B cell (primary cell): ENCODE data around the gene SUMO3. TPM values are rescaled to one million over a fixed set of nuclear protein-coding genes. Genes with fewer than 3 reads are reported as not detected.

ENCODE experiments used
- ATAC-seq: fragments of 200-7000 bp; cut with Tn5 transposase; one replicate; pipeline ENCODE4 v1.10.0; 2021; ENCODE audit warnings: low read depth, mild to moderate bottlenecking, moderate number of reproducible peaks, moderate library complexity
- CTCF ChIA-PET: fragments of 350-600 bp; sonication (Branson Sonifier 250); formaldehyde crosslinking; loops from one replicate; lab custom pipeline; 2021; ENCODE audit warnings: antibody characterized with exemption, inconsistent platforms; lab: Charles Lee
- POLR2A ChIA-PET: fragments of 350-600 bp; sonication (Branson Sonifier 250); formaldehyde crosslinking; loops from one replicate; lab custom pipeline; 2021; ENCODE audit warnings: antibody characterized with exemption; lab: Charles Lee
- DNase-seq: peaks from one replicate; pipeline ENCODE4 v3.0.0; 2013
- H2AFZ ChIP-seq: 2 replicates; pipeline ENCODE4 v1.6.1; 2012; ENCODE audit warnings: mild to moderate bottlenecking, low read depth, low read length; ENCODE audit not compliant: insufficient read depth, poor library complexity, severe bottlenecking
- H3K27ac ChIP-seq, 2 donors: 1 replicate in 1 of 2; 2 replicates in 1 of 2; pipeline ENCODE4 v1.5.1; 2012 to 2013; ENCODE audit warnings: low read length in 2 of 2, mild to moderate bottlenecking in 2 of 2, moderate library complexity in 1 of 2
- H3K27me3 ChIP-seq, 4 experiments: fragments of 200-600 bp in 1 of 4; sonication (generic) in 1 of 4; replicated peaks in 1 of 4; 1 replicate in 2 of 4; 2 replicates in 2 of 4; pipeline versions ENCODE4 v1.6.1 to v1.7.0; 2013 to 2016; ENCODE audit warnings: low read length in 3 of 4, mild to moderate bottlenecking in 2 of 4, mixed read lengths in 1 of 4, moderate library complexity in 1 of 4; ENCODE audit not compliant: insufficient read depth in 4 of 4, control insufficient read depth in 3 of 4; ENCODE audit errors: control extremely low read depth in 1 of 4
- H3K36me3 ChIP-seq, 2 experiments: replicated peaks in 1 of 2; 1 replicate in 1 of 2; 2 replicates in 1 of 2; pipeline versions ENCODE4 v1.6.1 to v1.7.1; 2013; ENCODE audit warnings: low read length in 1 of 2; ENCODE audit not compliant: insufficient read depth in 2 of 2, control insufficient read depth in 1 of 2; ENCODE audit errors: control extremely low read depth in 1 of 2, extremely low read depth in 1 of 2
- H3K4me1 ChIP-seq, 2 donors: fragments of 200-600 bp in 1 of 2; sonication (generic) in 1 of 2; 1 replicate in 1 of 2; 2 replicates in 1 of 2; pipeline versions ENCODE4 v1.5.1 to v1.6.1; 2013 to 2017; ENCODE audit warnings: low read length in 2 of 2; ENCODE audit not compliant: control insufficient read depth in 2 of 2, insufficient read depth in 2 of 2
- H3K4me2 ChIP-seq: replicated peaks from 2 replicates; pipeline ENCODE3; 2012; ENCODE audit warnings: mild to moderate bottlenecking, low read depth, low read length; ENCODE audit not compliant: poor library complexity, severe bottlenecking
- H3K4me3 ChIP-seq, 5 experiments: fragments of 200-600 bp in 1 of 5; sonication (generic) in 1 of 5; 1 replicate in 3 of 5; 2 replicates in 2 of 5; pipeline versions ENCODE4 v1.5.1 to v1.7.0; 2011 to 2016; ENCODE audit warnings: low read length in 4 of 5, mild to moderate bottlenecking in 4 of 5, low read depth in 2 of 5, control low read depth in 1 of 5, moderate library complexity in 1 of 5; ENCODE audit not compliant: insufficient read depth in 1 of 5; ENCODE audit errors: control extremely low read depth in 1 of 5, extremely low read depth in 1 of 5
- H3K79me2 ChIP-seq: fragments of 200-600 bp; sonication (generic); one replicate; pipeline ENCODE4 v1.6.0; 2016; ENCODE audit warnings: low read length; ENCODE audit not compliant: control insufficient read depth, insufficient read depth
- H3K9ac ChIP-seq: fragments of 200-600 bp; sonication (generic); 2 replicates; pipeline ENCODE4 v1.6.1; 2017; ENCODE audit warnings: mild to moderate bottlenecking, low read length, moderate library complexity
- H3K9me3 ChIP-seq, 3 donors: one replicate each; pipeline versions ENCODE4 v1.6.1 to v1.7.1; 2013; ENCODE audit warnings: low read length in 2 of 3; ENCODE audit not compliant: control insufficient read depth in 2 of 3, insufficient read depth in 1 of 3; ENCODE audit errors: control extremely low read depth in 1 of 3
- H4K20me1 ChIP-seq: 2 replicates; pipeline ENCODE4 v1.6.0; 2012; ENCODE audit warnings: mild to moderate bottlenecking, low read length; ENCODE audit not compliant: insufficient read depth, control insufficient read depth, poor library complexity, severe bottlenecking
- H3K27ac Mint-ChIP-seq: one replicate; pipeline ENCODE4 v1.8.0; 2021; ENCODE audit warnings: mixed read lengths
- H3K27me3 Mint-ChIP-seq: one replicate; pipeline ENCODE4 v1.8.0; 2021; ENCODE audit warnings: mixed read lengths
- H3K4me1 Mint-ChIP-seq: one replicate; pipeline ENCODE4 v1.8.0; 2021; ENCODE audit warnings: mixed read lengths
- H3K4me3 Mint-ChIP-seq: one replicate; pipeline ENCODE4 v1.8.0; 2021; ENCODE audit warnings: mixed read lengths
- H3K9me3 Mint-ChIP-seq: one replicate; pipeline ENCODE4 v1.8.0; 2022; ENCODE audit warnings: mixed read lengths; ENCODE audit not compliant: insufficient read depth
- EZH2 ChIP-seq: IDR thresholded peaks from 2 replicates; pipeline ENCODE4 v1.6.1; 2012; ENCODE audit warnings: borderline replicate concordance, low read depth, mild to moderate bottlenecking, moderate library complexity, low read length; ENCODE audit not compliant: insufficient read depth, poor library complexity, severe bottlenecking
- WGBS: methylation state at CpG from one replicate; pipeline ENCODE4 v1.1.5; 2013; ENCODE audit warnings: missing lambda C conversion rate; ENCODE audit not compliant: insufficient coverage; 5-methylcytosine and 5-hydroxymethylcytosine counted together
- intact Hi-C: fragments of 100-400 bp; cut with micrococcal nuclease; formaldehyde crosslinking; loops from one replicate; pipeline ENCODE4 v1.10.0; 2022
- polyA plus RNA-seq: library from polyadenylated mRNA; depleted of rRNA; stranded (reverse); fragments of >200 nt; gene quantifications from 2 replicates; pipeline ENCODE4 v1.2.3, GENCODE V29; 2012
- total RNA-seq, 2 donors: library from RNA; stranded (reverse); fragments of 120-200 nt in 1 of 2; gene quantifications; 1 replicate in 1 of 2; 2 replicates in 1 of 2; pipeline versions ENCODE4 v1.2.3 to v1.2.4, GENCODE V29; 2013 to 2022
- TF ChIP-seq, protein P1 (sequence below): fragments of 200-600 bp; IDR thresholded peaks from one replicate; pipeline ENCODE4 v1.8.0; 2022; ENCODE audit warnings: antibody characterized with exemption, mild to moderate bottlenecking

The SUMO3 gene
- total and polyA plus RNA-seq, 2 donors (not counting 1 experiment from before 2014, with no cell fraction given): 37.6 to 44.8 TPM

DNA sequence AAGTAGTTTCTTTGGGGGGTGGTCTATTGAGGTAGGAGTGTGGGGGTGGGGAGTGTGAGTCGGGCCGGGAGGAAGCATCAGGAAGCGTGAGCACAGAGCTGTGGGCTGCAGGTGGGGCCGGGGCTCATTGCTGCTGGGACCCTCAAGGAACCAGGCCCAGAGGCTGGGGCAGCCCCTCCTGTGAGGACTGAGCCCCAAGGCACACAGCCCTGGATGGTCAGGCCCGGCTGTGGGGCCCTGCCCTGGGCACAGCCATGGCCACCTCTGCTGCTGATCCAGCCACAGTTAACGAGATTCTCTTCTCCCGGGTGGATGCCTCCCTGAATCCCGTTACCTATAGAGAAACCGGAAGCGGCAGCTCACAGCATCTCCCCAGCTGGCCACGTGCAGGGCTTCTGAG, 22.9 kb upstream of the SUMO3 start:
- Histone ChIP-seq H4K20me1 (no peaks in the 10 kb centered on the region), H3K4me1 (peaks cover 6% of the 10 kb centered on the region in 2 donors), H2AFZ (no peak overlapping the region), H3K9ac (no peak overlapping the region), H3K27me3 (peaks cover 0 to 20% (median 2%) of the 10 kb centered on the region in 4 experiments), H3K9me3 (no peaks in the 10 kb centered on the region), H3K4me3 (no peak overlapping the region), H3K27ac (no peak overlapping the region), H3K36me3 (no peaks in the 10 kb centered on the region), H3K4me2 (no peak overlapping the region), H3K79me2 (no peaks in the 10 kb centered on the region)
- H3K9me3 Mint-ChIP-seq: no peaks in the 10 kb centered on the region
- TF ChIP-seq, protein P1, sequence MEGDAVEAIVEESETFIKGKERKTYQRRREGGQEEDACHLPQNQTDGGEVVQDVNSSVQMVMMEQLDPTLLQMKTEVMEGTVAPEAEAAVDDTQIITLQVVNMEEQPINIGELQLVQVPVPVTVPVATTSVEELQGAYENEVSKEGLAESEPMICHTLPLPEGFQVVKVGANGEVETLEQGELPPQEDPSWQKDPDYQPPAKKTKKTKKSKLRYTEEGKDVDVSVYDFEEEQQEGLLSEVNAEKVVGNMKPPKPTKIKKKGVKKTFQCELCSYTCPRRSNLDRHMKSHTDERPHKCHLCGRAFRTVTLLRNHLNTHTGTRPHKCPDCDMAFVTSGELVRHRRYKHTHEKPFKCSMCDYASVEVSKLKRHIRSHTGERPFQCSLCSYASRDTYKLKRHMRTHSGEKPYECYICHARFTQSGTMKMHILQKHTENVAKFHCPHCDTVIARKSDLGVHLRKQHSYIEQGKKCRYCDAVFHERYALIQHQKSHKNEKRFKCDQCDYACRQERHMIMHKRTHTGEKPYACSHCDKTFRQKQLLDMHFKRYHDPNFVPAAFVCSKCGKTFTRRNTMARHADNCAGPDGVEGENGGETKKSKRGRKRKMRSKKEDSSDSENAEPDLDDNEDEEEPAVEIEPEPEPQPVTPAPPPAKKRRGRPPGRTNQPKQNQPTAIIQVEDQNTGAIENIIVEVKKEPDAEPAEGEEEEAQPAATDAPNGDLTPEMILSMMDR: no peak
- no peak for TF ChIP-seq EZH2
- no peak overlapping the region for H3K4me3 Mint-ChIP-seq
- ChIA-PET POLR2A (no interaction called here), CTCF (no interaction called here)
- WGBS: 84% methylated on average over 7 of the region's 11 CpGs
- intact Hi-C loops: no loop called here
- ATAC-seq: no peak
- no peak overlapping the region for H3K27ac Mint-ChIP-seq
- peaks cover 34% of the 10 kb centered on the region for H3K27me3 Mint-ChIP-seq
- no peak for DNase-seq
- H3K4me1 Mint-ChIP-seq: peaks cover 7% of the 10 kb centered on the region

DNA sequence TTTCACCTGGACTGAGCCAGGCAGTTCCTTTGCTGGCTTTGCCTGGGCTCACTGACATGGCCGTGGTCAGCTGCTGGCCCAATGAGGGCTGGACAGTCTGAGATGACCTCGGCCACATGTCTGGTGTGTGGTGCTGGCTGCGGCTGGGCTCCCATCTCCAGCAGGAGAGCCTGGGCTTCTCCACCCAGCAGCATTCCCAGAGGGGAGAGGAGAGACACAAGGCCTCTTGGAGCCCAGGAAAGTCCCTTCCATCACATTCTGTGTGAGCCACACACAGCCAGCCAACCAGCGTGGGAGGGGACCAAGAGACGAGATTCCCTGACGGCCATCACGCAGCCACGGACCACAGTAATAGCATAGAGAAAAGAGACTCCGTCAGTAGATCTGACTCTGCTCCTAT, 21.1 kb upstream of the SUMO3 start:
- H3K79me2 ChIP-seq: no peaks in the 10 kb centered on the region
- 94% methylated on average over 9 of the region's 9 CpGs for WGBS
- ATAC-seq (no peak), DNase-seq (no peak)
- H3K9me3 ChIP-seq: no peaks in the 10 kb centered on the region
- Mint-ChIP-seq H3K9me3 (no peaks in the 10 kb centered on the region), H3K4me3 (no peak overlapping the region), H3K27ac (no peak overlapping the region), H3K4me1 (no peaks in the 10 kb centered on the region), H3K27me3 (peaks cover 28% of the 10 kb centered on the region)
- intact Hi-C loops: no loop called here
- no peak overlapping the region for H3K9ac ChIP-seq
- TF ChIP-seq, protein P1: no peak
- TF ChIP-seq EZH2: no peak
- peaks cover 0 to 14% (median 0%) of the 10 kb centered on the region in 4 experiments for H3K27me3 ChIP-seq
- H3K4me2 ChIP-seq: no peak overlapping the region
- no peak overlapping the region for H3K4me3 ChIP-seq
- H4K20me1 ChIP-seq: no peaks in the 10 kb centered on the region
- ChIA-PET CTCF (no interaction called here), POLR2A (no interaction called here)
- H3K4me1 ChIP-seq: no peaks in the 10 kb centered on the region
- H3K36me3 ChIP-seq: no peaks in the 10 kb centered on the region
- no peak overlapping the region for H2AFZ ChIP-seq
- no peak overlapping the region for H3K27ac ChIP-seq
